PFSK-1 (cell line): ENCODE data around the gene PPFIBP2.

Experiments
- POLR2AphosphoS5 ChIP-seq: IDR thresholded peaks from 2 replicates; pipeline ENCODE4 v1.6.1; 2012; ENCODE audit warnings: low read depth, mild to moderate bottlenecking, control low read depth, low read length, moderate library complexity
- TAF1 ChIP-seq: IDR thresholded peaks from 2 replicates; pipeline ENCODE4 v1.6.1; 2012; ENCODE audit warnings: low read length, control low read depth, borderline replicate concordance; ENCODE audit not compliant: insufficient read depth

- TF ChIP-seq POLR2AphosphoS5 (no peak), TAF1 (no peak)
These were observed 19.6 kb downstream of the PPFIBP2 start for GRCh38 chr11:7533199-7534041.
